Activated CD8-positive, alpha-beta T cell treated with anti-CD3 and anti-CD28 coated beads, Interleukin-2, amount 10 ng/mL, durations not matched to agents 7 days and 5 days (primary cell): ENCODE results near the gene ALDOB. TPM values are rescaled to one million over a fixed set of nuclear protein-coding genes. Genes with fewer than 3 reads are reported as not detected.
A peak's percentile ranks its signal among the peaks of the same experiment; 100 is the strongest.

ENCODE experiments used
- ATAC-seq: fragments of 150-1000 bp; cut with Tn5 transposase; one replicate; pipeline ENCODE4 v1.10.0; 2021; ENCODE audit warnings: moderate library complexity
- CTCF ChIA-PET: fragments of 350-600 bp; sonication (Branson Sonifier 250); formaldehyde crosslinking; loops from one replicate; lab custom pipeline; 2021; ENCODE audit warnings: antibody characterized with exemption; lab: Charles Lee
- POLR2A ChIA-PET: fragments of 350-600 bp; sonication (Branson Sonifier 250); formaldehyde crosslinking; loops from one replicate; lab custom pipeline; 2021; ENCODE audit warnings: antibody characterized with exemption; lab: Charles Lee
- DNase-seq: peaks from one replicate; pipeline ENCODE4 v3.0.0-alpha.2; 2020
- H3K27ac Mint-ChIP-seq: one replicate; pipeline ENCODE4 v1.8.0; 2021; ENCODE audit warnings: mild to moderate bottlenecking, mixed read lengths
- H3K27me3 Mint-ChIP-seq: one replicate; pipeline ENCODE4 v1.8.0; 2021; ENCODE audit warnings: low read depth, mixed read lengths
- H3K36me3 Mint-ChIP-seq: one replicate; pipeline ENCODE4 v1.8.0; 2021; ENCODE audit warnings: low read depth, mixed read lengths
- H3K4me1 Mint-ChIP-seq: one replicate; pipeline ENCODE4 v1.8.0; 2021; ENCODE audit warnings: low read depth, mixed read lengths
- H3K4me3 Mint-ChIP-seq: one replicate; pipeline ENCODE4 v1.8.0; 2021; ENCODE audit warnings: mild to moderate bottlenecking, mixed read lengths
- H3K9me3 Mint-ChIP-seq: one replicate; pipeline ENCODE4 v1.8.0; 2022; ENCODE audit warnings: mixed read lengths; ENCODE audit not compliant: insufficient read depth
- total RNA-seq, 2 experiments: library from RNA; stranded (reverse); gene quantifications; one replicate each; pipeline ENCODE4 v1.2.3, GENCODE V29; 2021

Gene ALDOB
- total RNA-seq, 2 experiments from 2014 or later: not detected

- Mint-ChIP-seq H3K4me1 (no peaks in the 10 kb centered on the region), H3K27ac (no peak overlapping the region), H3K4me3 (no peak overlapping the region), H3K36me3 (no peaks in the 10 kb centered on the region), H3K27me3 (peaks cover 14% of the 10 kb centered on the region), H3K9me3 (no peaks in the 10 kb centered on the region)
- ATAC-seq (no peak), DNase-seq (no peak)
- ChIA-PET POLR2A (no interaction called here), CTCF (no interaction called here)
These were observed 20.2 kb upstream of the ALDOB start for GRCh38 chr9:101455656-101456240.

DNA sequence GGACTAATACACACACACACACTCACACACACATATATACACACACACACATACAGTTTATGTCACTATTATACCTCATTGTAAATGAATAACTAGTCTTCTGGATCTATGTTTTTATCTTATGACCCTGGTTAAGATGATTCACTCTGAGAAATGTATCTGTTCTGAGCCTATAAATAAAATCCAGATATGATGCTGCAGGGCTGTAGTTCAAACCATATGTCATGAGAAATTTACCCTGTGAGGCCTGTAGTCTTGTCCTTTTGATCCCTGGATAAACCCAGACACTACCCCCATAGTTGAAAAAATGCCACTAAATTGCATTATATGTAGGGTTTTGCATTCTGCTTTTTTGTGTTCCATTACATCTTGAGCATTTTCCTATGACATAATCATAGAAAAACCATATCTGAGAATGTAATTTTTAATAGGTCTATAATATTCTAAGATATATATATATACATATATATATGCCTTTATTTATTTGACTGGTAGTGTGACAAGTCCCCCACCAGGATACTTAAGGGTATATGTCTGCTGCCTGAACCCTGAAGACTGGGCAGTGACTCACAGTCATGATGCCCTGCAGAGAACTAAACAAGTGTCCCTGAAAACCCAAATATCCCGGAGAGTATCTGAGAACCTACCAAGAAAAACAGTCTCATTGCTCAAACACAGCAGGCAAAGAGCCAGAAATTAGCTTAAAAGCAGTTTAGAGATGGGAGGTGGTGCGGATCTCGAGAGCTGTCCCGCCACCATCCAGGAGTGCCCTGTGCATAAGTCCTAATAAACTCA, 18.4 kb upstream of the ALDOB start:
- no peak for DNase-seq
- ATAC-seq: no peak
- POLR2A ChIA-PET: no interaction called here
- CTCF ChIA-PET: interaction anchor here (0.9 kb wide), 1 partner anchor 76 kb away, joined by 5 read pairs; no protein-coding TSS in a partner anchor
- Mint-ChIP-seq H3K27ac (no peak overlapping the region), H3K27me3 (peaks cover 20% of the 10 kb centered on the region), H3K9me3 (no peaks in the 10 kb centered on the region), H3K36me3 (no peaks in the 10 kb centered on the region), H3K4me1 (no peaks in the 10 kb centered on the region), H3K4me3 (no peak overlapping the region)

DNA sequence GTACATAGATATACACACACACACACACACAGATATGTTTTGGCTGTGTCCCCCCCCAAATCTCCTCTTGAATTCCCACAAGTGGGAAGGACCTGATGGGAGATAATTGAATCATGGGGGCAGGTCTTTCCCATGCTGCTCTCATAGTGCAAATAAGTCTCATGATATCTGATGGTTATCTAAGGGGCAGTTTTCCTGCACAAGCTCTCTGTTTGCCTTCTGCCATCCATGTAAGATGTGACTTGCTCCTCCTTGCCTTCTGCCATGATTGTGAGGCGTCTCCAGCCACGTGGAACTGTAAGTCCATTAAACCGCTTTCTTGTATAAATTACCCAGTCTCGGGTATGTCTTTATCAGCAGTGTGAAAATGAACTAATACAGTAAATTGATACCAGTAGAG, 15.9 kb upstream of the ALDOB start:
- H3K27me3 Mint-ChIP-seq: peaks cover 32% of the 10 kb centered on the region
- DNase-seq (no peak), ATAC-seq (no peak)
- ChIA-PET CTCF (no interaction called here), POLR2A (no interaction called here)
- no peak overlapping the region for H3K4me3 Mint-ChIP-seq
- H3K36me3 Mint-ChIP-seq: no peaks in the 10 kb centered on the region
- no peak overlapping the region for H3K27ac Mint-ChIP-seq
- peaks cover 4% of the 10 kb centered on the region for H3K4me1 Mint-ChIP-seq
- H3K9me3 Mint-ChIP-seq: no peaks in the 10 kb centered on the region

GRCh38 chr9:101450931-101451330, 15.4 kb upstream of the ALDOB start:
- ChIA-PET CTCF (no interaction called here), POLR2A (no interaction called here)
- H3K4me1 Mint-ChIP-seq: peaks cover 4% of the 10 kb centered on the region
- no peak for DNase-seq
- no peaks in the 10 kb centered on the region for H3K36me3 Mint-ChIP-seq
- no peaks in the 10 kb centered on the region for H3K9me3 Mint-ChIP-seq
- no peak overlapping the region for H3K27ac Mint-ChIP-seq
- H3K4me3 Mint-ChIP-seq: no peak overlapping the region
- no peak for ATAC-seq
- H3K27me3 Mint-ChIP-seq: peaks cover 33% of the 10 kb centered on the region

DNA sequence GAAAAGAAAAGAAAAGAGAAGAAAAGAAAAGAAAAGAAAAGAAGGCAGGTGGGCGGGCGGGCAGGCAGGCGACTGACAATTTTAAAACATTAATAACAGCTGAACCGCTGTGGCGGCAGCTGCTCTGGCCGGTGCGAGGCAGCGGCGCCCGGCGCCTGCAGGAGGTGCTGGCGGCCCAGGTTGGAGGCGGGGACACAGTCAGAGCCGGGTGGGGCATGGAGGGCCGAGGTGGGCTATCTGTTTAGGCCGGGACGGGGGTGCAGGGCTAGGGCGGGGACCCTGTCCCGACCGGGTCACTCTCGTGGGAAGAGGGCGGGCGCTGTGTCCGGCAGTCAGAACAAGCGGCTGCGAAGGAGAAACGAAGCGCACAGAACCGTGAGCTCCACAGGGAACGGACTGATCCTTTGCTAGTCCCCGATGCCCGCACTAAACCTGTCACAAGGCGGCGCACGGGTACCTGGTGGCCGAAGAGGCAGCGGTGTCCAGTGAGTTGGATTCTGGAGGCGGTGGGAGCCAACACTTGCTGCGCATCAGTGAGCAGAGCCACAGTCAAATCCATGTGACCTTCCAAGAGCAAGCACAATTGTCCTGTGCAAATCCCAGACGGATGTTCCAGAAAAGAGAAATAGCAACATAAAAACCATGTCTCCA, 13.6 kb upstream of the ALDOB start:
- no peaks in the 10 kb centered on the region for H3K9me3 Mint-ChIP-seq
- H3K4me1 Mint-ChIP-seq: peaks cover 4% of the 10 kb centered on the region
- H3K36me3 Mint-ChIP-seq: no peaks in the 10 kb centered on the region
- DNase-seq: peak; percentile 61
- no peak overlapping the region for H3K27ac Mint-ChIP-seq
- ChIA-PET CTCF (interaction anchor here (0.9 to 2.6 kb wide), 10 partner anchors 10 to 84 kb away, joined by 3 to 24 read pairs (median 4); partner anchors contain the start of gene RNF20), POLR2A (no interaction called here)
- peak; percentile 99 for ATAC-seq
- H3K4me3 Mint-ChIP-seq: peak overlapping the region; percentile 56
- peaks cover 41% of the 10 kb centered on the region for H3K27me3 Mint-ChIP-seq

- DNase-seq (no peak), ATAC-seq (no peak)
- Mint-ChIP-seq H3K4me1 (peaks cover 4% of the 10 kb centered on the region), H3K4me3 (peak overlapping the region; percentile 27), H3K36me3 (no peaks in the 10 kb centered on the region), H3K27ac (no peak overlapping the region), H3K27me3 (peaks cover 41% of the 10 kb centered on the region), H3K9me3 (no peaks in the 10 kb centered on the region)
- ChIA-PET POLR2A (no interaction called here), CTCF (interaction anchor here (0.9 to 2.6 kb wide), 10 partner anchors 10 to 84 kb away, joined by 3 to 24 read pairs (median 4); partner anchors contain the start of gene RNF20)
These were observed 13.1 kb upstream of the ALDOB start for GRCh38 chr9:101448680-101449070.

- ChIA-PET CTCF (interaction anchor here (1.3 to 1.8 kb wide), 2 partner anchors 12 to 52 kb away, joined by 4 to 6 read pairs; no protein-coding TSS in a partner anchor), POLR2A (no interaction called here)
- H3K9me3 Mint-ChIP-seq: no peaks in the 10 kb centered on the region
These were observed 11.2 kb upstream of the ALDOB start for GRCh38 chr9:101446732-101447131.

DNA sequence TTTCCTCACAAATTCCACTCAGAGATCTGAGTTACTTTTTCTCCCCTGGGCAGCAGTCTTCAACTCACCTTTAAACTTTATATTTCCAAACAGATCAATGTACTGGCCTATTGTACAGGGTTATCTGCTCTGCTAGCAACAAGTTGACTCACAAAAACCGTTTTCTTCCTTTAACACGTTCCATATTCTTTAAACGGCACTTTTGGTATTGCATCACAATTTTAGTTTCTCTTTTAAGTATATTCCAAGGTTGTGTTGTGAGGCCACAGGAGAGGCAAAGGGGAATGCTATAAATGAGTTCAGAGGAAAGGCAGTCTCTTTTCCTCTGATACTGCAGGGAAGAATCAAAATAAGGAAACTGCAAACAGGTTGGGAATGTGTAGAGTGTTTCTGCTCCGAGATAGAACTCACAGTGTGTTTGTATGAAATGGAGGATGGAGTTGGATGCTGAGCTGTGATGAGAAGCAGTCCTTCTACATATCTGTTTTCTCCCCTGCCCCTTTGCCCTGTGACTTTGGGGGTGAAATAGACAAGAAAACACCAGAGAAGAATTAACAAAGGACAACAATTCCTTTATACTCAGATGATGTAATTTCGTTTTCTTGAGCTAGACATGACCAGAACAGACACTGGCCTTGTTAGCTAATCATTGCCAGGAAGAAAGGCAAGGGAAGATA, 9.9 kb upstream of the ALDOB start:
- CTCF ChIA-PET: interaction anchor here (1.3 to 1.8 kb wide), 2 partner anchors 14 to 53 kb away, joined by 4 to 6 read pairs; no protein-coding TSS in a partner anchor
- Mint-ChIP-seq H3K36me3 (no peaks in the 10 kb centered on the region), H3K4me3 (no peak overlapping the region), H3K27me3 (peaks cover 28% of the 10 kb centered on the region), H3K9me3 (no peaks in the 10 kb centered on the region), H3K27ac (no peak overlapping the region), H3K4me1 (peaks cover 4% of the 10 kb centered on the region)
- ATAC-seq: no peak
- no peak for DNase-seq
- POLR2A ChIA-PET: no interaction called here

More at GRCh38 chr9:101446732-101447131, 11.2 kb upstream of the ALDOB start:
- Mint-ChIP-seq H3K4me1 (peaks cover 4% of the 10 kb centered on the region), H3K4me3 (no peak overlapping the region), H3K27me3 (peaks cover 34% of the 10 kb centered on the region), H3K27ac (no peak overlapping the region), H3K36me3 (no peaks in the 10 kb centered on the region)
- no peak for DNase-seq
- no peak for ATAC-seq

GRCh38 chr9:101443364-101443771, 7.8 kb upstream of the ALDOB start:
- no peak overlapping the region for H3K4me3 Mint-ChIP-seq
- no peaks in the 10 kb centered on the region for H3K36me3 Mint-ChIP-seq
- H3K4me1 Mint-ChIP-seq: no peaks in the 10 kb centered on the region
- peaks cover 18% of the 10 kb centered on the region for H3K27me3 Mint-ChIP-seq
- no peaks in the 10 kb centered on the region for H3K9me3 Mint-ChIP-seq
- no peak overlapping the region for H3K27ac Mint-ChIP-seq
- DNase-seq: no peak
- no peak for ATAC-seq
- ChIA-PET POLR2A (no interaction called here), CTCF (interaction anchor here (1.0 kb wide), 1 partner anchor 87 kb away, joined by 3 read pairs; no protein-coding TSS in a partner anchor)

- H3K36me3 Mint-ChIP-seq: no peaks in the 10 kb centered on the region
- H3K27ac Mint-ChIP-seq: no peak overlapping the region
- ATAC-seq (no peak), DNase-seq (no peak)
- no peak overlapping the region for H3K4me3 Mint-ChIP-seq
- H3K9me3 Mint-ChIP-seq: no peaks in the 10 kb centered on the region
- H3K27me3 Mint-ChIP-seq: peaks cover 16% of the 10 kb centered on the region
- ChIA-PET CTCF (interaction anchor here (1.0 kb wide), 1 partner anchor 87 kb away, joined by 3 read pairs; no protein-coding TSS in a partner anchor), POLR2A (no interaction called here)
- no peaks in the 10 kb centered on the region for H3K4me1 Mint-ChIP-seq
These were observed 7.2 kb upstream of the ALDOB start for GRCh38 chr9:101442736-101443135.

DNA sequence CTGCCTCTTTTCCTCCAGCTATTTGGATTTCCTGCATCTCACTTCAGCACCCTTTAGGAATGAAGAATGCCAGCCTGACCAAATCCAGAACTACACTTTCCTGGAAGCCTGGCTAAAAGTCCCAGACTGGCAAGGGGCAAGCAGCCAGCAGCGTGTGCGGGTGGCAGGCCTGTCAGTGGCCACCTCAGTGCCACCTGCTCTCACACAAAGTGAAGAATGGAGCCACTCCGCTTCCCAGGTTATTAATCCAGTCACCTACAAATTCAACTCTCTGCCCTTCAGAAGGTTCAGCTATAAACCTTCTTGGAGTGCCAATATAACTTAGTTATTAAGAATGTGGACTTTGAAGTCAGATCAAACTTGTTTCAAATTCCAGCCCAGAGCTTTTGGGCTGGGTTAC, 6.7 kb upstream of the ALDOB start:
- Mint-ChIP-seq H3K4me3 (no peak overlapping the region), H3K9me3 (no peaks in the 10 kb centered on the region), H3K27ac (no peak overlapping the region), H3K27me3 (peaks cover 17% of the 10 kb centered on the region), H3K4me1 (no peaks in the 10 kb centered on the region), H3K36me3 (no peaks in the 10 kb centered on the region)
- CTCF ChIA-PET: no interaction called here
- POLR2A ChIA-PET: no interaction called here
- ATAC-seq (no peak), DNase-seq (no peak)
